Central memory CD8-positive, alpha-beta T cell (primary cell): ENCODE data around the gene DGCR2.
A peak's percentile ranks its signal among the peaks of the same experiment; 100 is the strongest.

ENCODE experiments used
- ATAC-seq: fragments of 150-1000 bp; cut with Tn5 transposase; replicated peaks from 2 replicates; pipeline ENCODE4 v1.10.0; 2022; ENCODE audit warnings: mild to moderate bottlenecking, moderate FRiP score, moderate number of reproducible peaks; ENCODE audit not compliant: poor library complexity, severe bottlenecking; ENCODE audit errors: extremely low read depth
- DNase-seq, 2 donors: peaks; one replicate each; pipeline ENCODE4 v3.0.0; 2021; ENCODE audit warnings: low spot score in 2 of 2
- H3K27ac Mint-ChIP-seq: one replicate; pipeline ENCODE4 v1.8.0; 2022; ENCODE audit warnings: low read depth, mild to moderate bottlenecking, moderate library complexity, mixed read lengths
- H3K27me3 Mint-ChIP-seq: one replicate; pipeline ENCODE4 v1.8.0; 2022; ENCODE audit warnings: mixed read lengths
- H3K36me3 Mint-ChIP-seq: one replicate; pipeline ENCODE4 v1.8.0; 2022; ENCODE audit warnings: mild to moderate bottlenecking, moderate library complexity, mixed read lengths; ENCODE audit not compliant: insufficient read depth
- H3K4me1 Mint-ChIP-seq: one replicate; pipeline ENCODE4 v1.8.0; 2022; ENCODE audit warnings: mixed read lengths
- H3K4me3 Mint-ChIP-seq: one replicate; pipeline ENCODE4 v1.8.0; 2022; ENCODE audit warnings: mild to moderate bottlenecking, moderate library complexity, mixed read lengths
- H3K9me3 Mint-ChIP-seq: one replicate; pipeline ENCODE4 v1.8.0; 2022; ENCODE audit warnings: mixed read lengths

Gene DGCR2

GRCh38 chr22:19128946-19129727, 6.9 kb upstream of the DGCR2 start:
- H3K9me3 Mint-ChIP-seq = no peaks in the 10 kb centered on the region
- DNase-seq (no peak), ATAC-seq (no peak)
- H3K4me1 Mint-ChIP-seq = no peaks in the 10 kb centered on the region
- H3K4me3 Mint-ChIP-seq = no peak overlapping the region
- peaks cover 4% of the 10 kb centered on the region for H3K36me3 Mint-ChIP-seq
- H3K27ac Mint-ChIP-seq = peak overlapping the region; percentile 58
- H3K27me3 Mint-ChIP-seq = no peaks in the 10 kb centered on the region

GRCh38 chr22:19128009-19128401, 5.8 kb upstream of the DGCR2 start:
- peaks cover 3% of the 10 kb centered on the region for H3K4me1 Mint-ChIP-seq
- no peaks in the 10 kb centered on the region for H3K27me3 Mint-ChIP-seq
- no peaks in the 10 kb centered on the region for H3K9me3 Mint-ChIP-seq
- ATAC-seq (no peak), DNase-seq (no peak)
- no peaks in the 10 kb centered on the region for H3K36me3 Mint-ChIP-seq
- no peak overlapping the region for H3K4me3 Mint-ChIP-seq
- H3K27ac Mint-ChIP-seq = no peak overlapping the region

- Mint-ChIP-seq H3K4me1 (peaks cover 9% of the 10 kb centered on the region), H3K27ac (no peak overlapping the region), H3K9me3 (no peaks in the 10 kb centered on the region), H3K36me3 (no peaks in the 10 kb centered on the region), H3K27me3 (no peaks in the 10 kb centered on the region), H3K4me3 (no peak overlapping the region)
- DNase-seq (no peak), ATAC-seq (no peak)
These were observed 5.3 kb upstream of the DGCR2 start for GRCh38 chr22:19127329-19128008.

GRCh38 chr22:19126309-19127273, 4.4 kb upstream of the DGCR2 start:
- Mint-ChIP-seq H3K36me3 (peaks cover under 1% of the 10 kb centered on the region), H3K9me3 (no peaks in the 10 kb centered on the region), H3K27ac (no peak overlapping the region), H3K4me3 (no peak overlapping the region), H3K27me3 (no peaks in the 10 kb centered on the region), H3K4me1 (peaks cover 10% of the 10 kb centered on the region)
- DNase-seq = no peak
- no peak for ATAC-seq

GRCh38 chr22:19125474-19126308, 3.5 kb upstream of the DGCR2 start:
- Mint-ChIP-seq H3K27ac (no peak overlapping the region), H3K36me3 (peaks cover 4% of the 10 kb centered on the region), H3K27me3 (no peaks in the 10 kb centered on the region), H3K9me3 (no peaks in the 10 kb centered on the region), H3K4me1 (peaks cover 19% of the 10 kb centered on the region), H3K4me3 (no peak overlapping the region)
- no peak for ATAC-seq
- DNase-seq = no peak

GRCh38 chr22:19125011-19125410, 2.8 kb upstream of the DGCR2 start:
- H3K4me3 Mint-ChIP-seq = no peak overlapping the region
- no peak for DNase-seq
- ATAC-seq = no peak
- no peak overlapping the region for H3K27ac Mint-ChIP-seq
- H3K9me3 Mint-ChIP-seq = no peaks in the 10 kb centered on the region
- no peaks in the 10 kb centered on the region for H3K27me3 Mint-ChIP-seq
- peaks cover 4% of the 10 kb centered on the region for H3K36me3 Mint-ChIP-seq
- H3K4me1 Mint-ChIP-seq = peaks cover 25% of the 10 kb centered on the region

GRCh38 chr22:19124377-19124776, 2.2 kb upstream of the DGCR2 start:
- Mint-ChIP-seq H3K4me1 (peaks cover 30% of the 10 kb centered on the region), H3K27ac (no peak overlapping the region), H3K9me3 (no peaks in the 10 kb centered on the region), H3K4me3 (no peak overlapping the region), H3K36me3 (peaks cover 4% of the 10 kb centered on the region), H3K27me3 (no peaks in the 10 kb centered on the region)
- ATAC-seq (no peak), DNase-seq (no peak)

- Mint-ChIP-seq H3K36me3 (peaks cover 4% of the 10 kb centered on the region), H3K27me3 (no peaks in the 10 kb centered on the region), H3K9me3 (no peaks in the 10 kb centered on the region), H3K4me3 (no peak overlapping the region), H3K27ac (no peak overlapping the region), H3K4me1 (peaks cover 33% of the 10 kb centered on the region)
- DNase-seq (no peak), ATAC-seq (no peak)
These were observed 1.7 kb upstream of the DGCR2 start for GRCh38 chr22:19123936-19124335.

GRCh38 chr22:19122752-19123492, 710 bp upstream of the DGCR2 start:
- no peaks in the 10 kb centered on the region for H3K9me3 Mint-ChIP-seq
- H3K27ac Mint-ChIP-seq = no peak overlapping the region
- no peak for DNase-seq
- no peaks in the 10 kb centered on the region for H3K27me3 Mint-ChIP-seq
- no peak for ATAC-seq
- H3K4me1 Mint-ChIP-seq = peaks cover 37% of the 10 kb centered on the region
- peaks cover 7% of the 10 kb centered on the region for H3K36me3 Mint-ChIP-seq
- H3K4me3 Mint-ChIP-seq = peak overlapping the region; percentile 85

- H3K4me1 Mint-ChIP-seq = peaks cover 45% of the 10 kb centered on the region
- no peaks in the 10 kb centered on the region for H3K9me3 Mint-ChIP-seq
- DNase-seq (no peak), ATAC-seq (no peak)
- H3K4me3 Mint-ChIP-seq = peak overlapping the region; percentile 85
- peak overlapping the region; percentile 59 for H3K27ac Mint-ChIP-seq
- H3K36me3 Mint-ChIP-seq = peaks cover 9% of the 10 kb centered on the region
- H3K27me3 Mint-ChIP-seq = no peaks in the 10 kb centered on the region
These were observed 525 bp downstream of the DGCR2 start for GRCh38 chr22:19121631-19122142.

- H3K4me1 Mint-ChIP-seq = peaks cover 52% of the 10 kb centered on the region
- ATAC-seq = no peak
- H3K4me3 Mint-ChIP-seq = peak overlapping the region; percentile 85
- DNase-seq = no peak
- peaks cover 9% of the 10 kb centered on the region for H3K36me3 Mint-ChIP-seq
- no peaks in the 10 kb centered on the region for H3K27me3 Mint-ChIP-seq
- H3K9me3 Mint-ChIP-seq = no peaks in the 10 kb centered on the region
- peak overlapping the region; percentile 59 for H3K27ac Mint-ChIP-seq
These were observed 1.2 kb downstream of the DGCR2 start for GRCh38 chr22:19120829-19121630.
